ENCODE results near the gene ZFAND6.

The ZFAND6 gene

DNA sequence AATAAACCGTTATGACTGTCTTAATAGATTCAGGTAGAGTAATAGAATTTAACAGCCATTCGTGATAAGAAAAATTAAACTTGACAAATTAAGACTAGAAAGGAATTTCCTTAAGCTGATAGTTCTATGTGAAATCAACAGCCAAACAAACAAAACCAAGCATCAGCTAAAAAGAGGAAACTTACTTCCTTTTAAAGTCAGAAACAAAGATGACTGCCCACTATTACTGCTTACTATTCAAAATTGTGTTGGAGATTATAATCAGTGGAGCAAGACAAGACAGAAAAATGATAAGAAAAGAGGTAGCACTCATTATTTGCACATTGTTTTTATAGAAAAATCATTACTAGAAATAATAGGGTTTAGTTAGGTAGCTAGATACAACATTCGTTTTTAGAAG is 79.5 kb downstream of the ZFAND6 start:
- Histone ChIP-seq H2AFZ (ENCODE audit: low read depth) (no peak overlapping the region), H3K27ac (no peak overlapping the region), H3K4me2 (no peak overlapping the region), H3K4me3 (IDR thresholded peaks at IDR 0.05; ENCODE audit: insufficient read depth, low read depth, low read length) (no peak overlapping the region), H4K20me1 (ENCODE audit: insufficient read depth) (no peaks in the 10 kb centered on the region), H3K79me2 (ENCODE audit: insufficient read depth, low read depth) (no peaks in the 10 kb centered on the region), H3K4me1 (ENCODE audit: low read depth, poor library complexity, severe bottlenecking) (no peaks in the 10 kb centered on the region), H3K9ac (no peak overlapping the region), H3K36me3 (ENCODE audit: insufficient read depth) (no peaks in the 10 kb centered on the region), H3K27me3 (ENCODE audit: insufficient read depth, low read depth) (no peaks in the 10 kb centered on the region)
- TF ChIP-seq, protein P1, sequence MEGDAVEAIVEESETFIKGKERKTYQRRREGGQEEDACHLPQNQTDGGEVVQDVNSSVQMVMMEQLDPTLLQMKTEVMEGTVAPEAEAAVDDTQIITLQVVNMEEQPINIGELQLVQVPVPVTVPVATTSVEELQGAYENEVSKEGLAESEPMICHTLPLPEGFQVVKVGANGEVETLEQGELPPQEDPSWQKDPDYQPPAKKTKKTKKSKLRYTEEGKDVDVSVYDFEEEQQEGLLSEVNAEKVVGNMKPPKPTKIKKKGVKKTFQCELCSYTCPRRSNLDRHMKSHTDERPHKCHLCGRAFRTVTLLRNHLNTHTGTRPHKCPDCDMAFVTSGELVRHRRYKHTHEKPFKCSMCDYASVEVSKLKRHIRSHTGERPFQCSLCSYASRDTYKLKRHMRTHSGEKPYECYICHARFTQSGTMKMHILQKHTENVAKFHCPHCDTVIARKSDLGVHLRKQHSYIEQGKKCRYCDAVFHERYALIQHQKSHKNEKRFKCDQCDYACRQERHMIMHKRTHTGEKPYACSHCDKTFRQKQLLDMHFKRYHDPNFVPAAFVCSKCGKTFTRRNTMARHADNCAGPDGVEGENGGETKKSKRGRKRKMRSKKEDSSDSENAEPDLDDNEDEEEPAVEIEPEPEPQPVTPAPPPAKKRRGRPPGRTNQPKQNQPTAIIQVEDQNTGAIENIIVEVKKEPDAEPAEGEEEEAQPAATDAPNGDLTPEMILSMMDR (conservative IDR thresholded peaks at IDR 0.05; ENCODE audit: low read depth, low read length), result no peak

DNA sequence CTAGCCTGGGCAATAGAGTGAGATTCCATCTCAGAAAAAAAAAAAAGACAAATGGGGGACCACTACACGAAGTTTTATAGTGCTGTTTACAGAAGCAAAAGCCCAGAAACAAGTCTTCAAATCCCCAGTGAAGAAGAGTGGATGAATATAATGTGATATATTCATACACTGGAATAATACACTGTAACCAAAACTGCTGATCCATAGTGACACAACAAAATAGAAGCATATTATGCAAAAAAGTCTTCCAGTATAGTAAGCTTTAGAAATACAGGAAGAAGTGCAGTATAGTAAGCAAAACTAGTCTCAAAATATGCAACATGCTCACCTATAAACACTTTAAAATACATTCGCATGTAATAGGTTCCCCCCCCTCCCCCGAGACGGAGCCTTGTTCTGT is 81.4 kb downstream of the ZFAND6 start:
- H4K20me1 ChIP-seq (ENCODE audit: insufficient read depth), result no peaks in the 10 kb centered on the region
- TF ChIP-seq, protein P1 (conservative IDR thresholded peaks at IDR 0.05; ENCODE audit: low read depth, low read length), result no peak
- H2AFZ ChIP-seq (ENCODE audit: low read depth), result no peak overlapping the region
- H3K79me2 ChIP-seq (ENCODE audit: insufficient read depth, low read depth), result no peaks in the 10 kb centered on the region
- H3K27ac ChIP-seq, result no peak overlapping the region
- H3K4me2 ChIP-seq, result no peak overlapping the region
- no peaks in the 10 kb centered on the region for H3K27me3 ChIP-seq (ENCODE audit: insufficient read depth, low read depth)
- no peaks in the 10 kb centered on the region for H3K36me3 ChIP-seq (ENCODE audit: insufficient read depth)
- H3K4me3 ChIP-seq (IDR thresholded peaks at IDR 0.05; ENCODE audit: insufficient read depth, low read depth, low read length), result no peak overlapping the region
- no peak overlapping the region for H3K9ac ChIP-seq
- H3K4me1 ChIP-seq (ENCODE audit: low read depth, poor library complexity, severe bottlenecking), result no peaks in the 10 kb centered on the region

- no peaks in the 10 kb centered on the region for H4K20me1 ChIP-seq (ENCODE audit: insufficient read depth)
- H2AFZ ChIP-seq (ENCODE audit: low read depth), result no peak overlapping the region
- H3K79me2 ChIP-seq (ENCODE audit: insufficient read depth, low read depth), result no peaks in the 10 kb centered on the region
- H3K4me2 ChIP-seq, result no peak overlapping the region
- TF ChIP-seq, protein P1 (conservative IDR thresholded peaks at IDR 0.05; ENCODE audit: low read depth, low read length), result no peak
- H3K9ac ChIP-seq, result no peak overlapping the region
- no peak overlapping the region for H3K27ac ChIP-seq
- H3K4me1 ChIP-seq (ENCODE audit: low read depth, poor library complexity, severe bottlenecking), result no peaks in the 10 kb centered on the region
- no peaks in the 10 kb centered on the region for H3K36me3 ChIP-seq (ENCODE audit: insufficient read depth)
- H3K4me3 ChIP-seq (IDR thresholded peaks at IDR 0.05; ENCODE audit: insufficient read depth, low read depth, low read length), result no peak overlapping the region
- no peaks in the 10 kb centered on the region for H3K27me3 ChIP-seq (ENCODE audit: insufficient read depth, low read depth)
Measured at GRCh38 chr15:80141916-80142598, 82.6 kb downstream of the ZFAND6 start.

- no peak overlapping the region for H3K9ac ChIP-seq
- H3K36me3 ChIP-seq (ENCODE audit: insufficient read depth), result no peaks in the 10 kb centered on the region
- no peaks in the 10 kb centered on the region for H4K20me1 ChIP-seq (ENCODE audit: insufficient read depth)
- TF ChIP-seq, protein P1 (conservative IDR thresholded peaks at IDR 0.05; ENCODE audit: low read depth, low read length), result no peak
- H3K4me3 ChIP-seq (IDR thresholded peaks at IDR 0.05; ENCODE audit: insufficient read depth, low read depth, low read length), result no peak overlapping the region
- no peaks in the 10 kb centered on the region for H3K79me2 ChIP-seq (ENCODE audit: insufficient read depth, low read depth)
- H3K4me2 ChIP-seq, result no peak overlapping the region
- no peaks in the 10 kb centered on the region for H3K4me1 ChIP-seq (ENCODE audit: low read depth, poor library complexity, severe bottlenecking)
- H2AFZ ChIP-seq (ENCODE audit: low read depth), result no peak overlapping the region
- no peak overlapping the region for H3K27ac ChIP-seq
- no peaks in the 10 kb centered on the region for H3K27me3 ChIP-seq (ENCODE audit: insufficient read depth, low read depth)
Measured at GRCh38 chr15:80142646-80143045, 83.2 kb downstream of the ZFAND6 start.

Measured in KMS-11 (cell line).